CD4-positive, alpha-beta T cell treated with Interleukin-1 beta for 1 hour (primary cell): ENCODE results near the gene SLC24A3.

Experiments
- DNase-seq, 2 donors: peaks; one replicate each; pipeline ENCODE4 v3.0.0-alpha.2; 2020 to 2022

Gene SLC24A3

GRCh38 chr20:19212469-19212815 is at the start of gene SLC24A3:
Gene SLC24A3 (plus strand): TSS chr20:19212642.
- no peak for DNase-seq

GRCh38 chr20:19170148-19170547 is 42.3 kb upstream of the SLC24A3 start:
- DNase-seq = no peak

GRCh38 chr20:19172637-19173036 is 39.8 kb upstream of the SLC24A3 start:
- no peak for DNase-seq

- DNase-seq = no peak
Measured at GRCh38 chr20:19176470-19177052, 35.9 kb upstream of the SLC24A3 start.

GRCh38 chr20:19181552-19181951 is 30.9 kb upstream of the SLC24A3 start:
- DNase-seq = no peak

GRCh38 chr20:19185083-19185482 is 27.4 kb upstream of the SLC24A3 start:
- DNase-seq = no peak

- no peak for DNase-seq
Measured at GRCh38 chr20:19193349-19193748, 19.1 kb upstream of the SLC24A3 start.

- peak; percentile 33 to 50 for DNase-seq
Measured at GRCh38 chr20:19205981-19206396, 6.5 kb upstream of the SLC24A3 start.

GRCh38 chr20:19207541-19207940 is 4.9 kb upstream of the SLC24A3 start:
- no peak for DNase-seq

GRCh38 chr20:19210391-19211155 is 1.9 kb upstream of the SLC24A3 start:
- DNase-seq = no peak

- no peak for DNase-seq
Measured at GRCh38 chr20:19211252-19211651, 1.2 kb upstream of the SLC24A3 start.

- DNase-seq = no peak
Measured at GRCh38 chr20:19211661-19212468, 577 bp upstream of the SLC24A3 start.

- peak in 1 of 2 donors; percentile 51 for DNase-seq
Measured at GRCh38 chr20:19212821-19213502, 520 bp downstream of the SLC24A3 start.

- no peak for DNase-seq
Measured at GRCh38 chr20:19213946-19214490, 1.6 kb downstream of the SLC24A3 start.

GRCh38 chr20:19218411-19218810 is 6.0 kb downstream of the SLC24A3 start:
- no peak for DNase-seq

- DNase-seq = no peak
Measured at GRCh38 chr20:19222520-19223040, 10.1 kb downstream of the SLC24A3 start.

- no peak for DNase-seq
Measured at GRCh38 chr20:19223640-19224039, 11.2 kb downstream of the SLC24A3 start.

- DNase-seq = no peak
Measured at GRCh38 chr20:19231359-19232035, 19.1 kb downstream of the SLC24A3 start.

GRCh38 chr20:19232997-19233794 is 20.8 kb downstream of the SLC24A3 start:
- DNase-seq = peak in 1 of 2 donors; percentile 10

- DNase-seq = no peak
Measured at GRCh38 chr20:19236371-19237055, 24.1 kb downstream of the SLC24A3 start.

GRCh38 chr20:19241440-19241839 is 29.0 kb downstream of the SLC24A3 start:
- DNase-seq = no peak
